HG03066 (cell line): ENCODE data around the gene DGKD.
A peak's percentile ranks its signal among the peaks of the same experiment; 100 is the strongest.
"Not testable (repeated sequence)": the region's sequence is repeated elsewhere in the genome, so short reads cannot be mapped to it uniquely, and the experiment has no call there.

Source experiments
- ATAC-seq: cut with Tn5 transposase; IDR thresholded peaks from one replicate; pipeline ENCODE4 v1.9.1; 2021; ENCODE audit warnings: low read depth; ENCODE audit not compliant: unreplicated experiment

The DGKD gene

DNA sequence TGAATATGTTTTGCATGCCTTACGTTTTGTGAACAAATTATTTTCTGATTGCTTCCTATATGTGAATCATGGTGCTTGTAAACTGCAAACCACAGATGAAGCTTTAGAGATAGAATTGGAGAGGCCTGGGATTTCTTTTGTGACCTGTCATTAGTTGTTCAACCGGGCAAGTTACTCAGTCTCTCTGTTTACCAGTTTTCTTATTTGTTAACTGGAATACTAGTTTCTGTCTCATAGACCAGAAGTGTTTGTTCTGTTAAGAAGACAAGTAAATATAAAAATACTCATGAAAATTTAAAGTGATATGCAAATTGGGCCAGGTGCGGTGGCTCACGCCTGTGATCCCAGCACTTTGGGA, 27.3 kb downstream of the DGKD start:
- no peak for ATAC-seq

DNA sequence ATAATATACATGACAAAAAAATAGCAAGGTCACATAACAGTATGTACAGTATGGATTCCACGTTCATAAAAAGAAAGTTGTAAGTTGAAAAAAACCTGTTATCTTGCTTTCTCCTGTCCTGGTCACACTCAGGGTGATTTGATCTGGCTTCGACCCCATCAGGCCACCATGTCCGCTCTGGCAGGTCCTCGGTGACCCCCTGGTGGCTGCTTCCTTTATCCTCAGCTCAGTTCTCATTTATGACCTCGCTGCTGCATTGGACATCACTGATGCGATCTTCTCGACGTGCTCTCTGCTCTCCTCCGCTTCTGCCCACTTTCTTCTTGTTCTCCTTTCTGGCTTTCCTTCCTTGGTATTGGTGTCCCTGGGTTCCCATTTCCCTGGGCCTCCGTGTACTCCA, 29.7 kb downstream of the DGKD start:
- ATAC-seq: no peak

DNA sequence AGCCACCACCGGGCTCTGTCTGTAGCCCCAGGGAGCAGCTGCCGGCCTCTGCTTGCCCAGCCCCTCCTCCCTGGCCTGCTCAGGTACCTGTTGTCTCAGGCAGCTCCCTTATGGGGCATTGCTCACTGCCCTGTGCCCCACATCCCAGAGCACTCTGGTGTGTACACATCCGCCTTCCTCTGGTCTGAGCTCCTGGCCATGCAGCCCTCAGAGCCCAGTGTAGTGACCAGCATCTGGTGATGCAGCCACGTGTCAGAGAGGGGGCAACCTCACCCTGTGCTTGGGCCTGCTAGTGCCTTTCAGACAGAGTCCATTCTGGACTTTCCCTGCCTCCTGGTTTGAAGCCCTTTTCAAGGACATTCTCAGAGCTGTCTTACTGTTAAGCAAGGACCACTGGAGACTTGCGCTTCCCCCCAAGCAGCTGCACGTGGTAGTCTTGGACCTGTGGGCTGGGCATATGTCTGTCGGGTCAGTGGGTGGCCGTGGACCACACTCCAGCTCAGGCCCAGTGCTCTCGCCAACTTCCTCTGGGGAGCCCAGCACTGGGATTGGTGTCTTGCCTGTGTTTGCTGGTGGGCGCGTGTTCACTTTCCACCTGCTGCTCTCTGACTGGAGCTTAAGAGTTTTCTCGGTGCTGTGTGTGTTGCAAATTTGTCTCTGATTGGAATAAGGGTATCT, 30.7 kb downstream of the DGKD start:
- ATAC-seq: peak; percentile 13

- ATAC-seq: peak; percentile 65
Measured at GRCh38 chr2:233385489-233386044, 31.3 kb downstream of the DGKD start.

DNA sequence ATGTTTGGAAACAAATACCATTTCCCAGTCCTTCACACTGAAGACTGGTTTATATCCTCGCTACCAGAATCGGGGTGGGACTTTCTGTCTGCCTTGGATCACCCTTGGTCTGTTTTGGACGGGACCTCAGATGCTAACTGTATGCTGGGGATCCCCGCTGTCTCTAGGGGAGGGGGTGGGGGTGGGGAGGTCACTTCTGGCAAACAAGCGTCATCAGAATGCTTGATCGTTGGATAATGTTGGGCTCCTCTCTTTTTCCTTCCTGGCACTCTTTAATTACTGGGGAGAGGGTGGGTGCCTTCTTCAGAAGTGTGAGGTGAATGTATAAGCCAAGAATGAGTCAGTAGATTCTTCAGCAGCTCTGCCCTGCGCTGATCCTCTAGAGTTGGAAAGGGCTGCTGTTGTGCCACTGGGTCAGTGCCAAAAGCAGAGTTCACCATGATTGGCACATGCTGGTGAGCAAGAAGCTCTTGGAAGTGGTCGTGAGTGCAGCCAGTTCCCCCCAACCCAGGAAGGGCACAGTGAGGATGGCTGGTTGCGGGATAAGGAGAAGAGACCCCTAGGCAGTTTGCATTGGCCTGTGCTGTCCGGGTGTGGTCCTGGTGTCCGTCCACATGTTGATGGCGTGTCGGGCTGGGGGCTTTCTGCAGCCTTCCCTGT, 32.2 kb downstream of the DGKD start:
- ATAC-seq: no peak

- no peak for ATAC-seq
Measured at GRCh38 chr2:233387225-233387624, 32.9 kb downstream of the DGKD start.

GRCh38 chr2:233387667-233388528, 33.6 kb downstream of the DGKD start:
- no peak for ATAC-seq

- ATAC-seq: no peak
Measured at GRCh38 chr2:233389601-233390125, 35.4 kb downstream of the DGKD start.

DNA sequence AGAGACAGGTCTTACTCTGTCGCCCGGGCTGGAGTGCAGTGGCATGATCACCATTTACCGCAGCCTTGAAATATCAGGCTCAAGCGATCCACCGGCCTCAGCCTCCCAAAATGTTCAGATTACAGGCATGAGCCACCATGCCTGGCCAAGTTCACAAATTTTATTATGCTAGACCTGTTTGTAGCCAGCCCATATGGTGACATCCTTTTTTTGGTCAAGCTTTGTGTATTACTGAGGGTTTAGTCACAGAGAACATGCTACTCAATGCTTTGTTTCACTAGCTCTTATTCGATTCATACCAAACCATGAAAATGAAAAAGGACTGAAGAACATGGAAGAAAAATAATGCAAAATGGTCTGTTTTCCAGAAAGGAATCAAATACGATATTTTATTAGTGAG, 41.4 kb downstream of the DGKD start:
- ATAC-seq: no peak

DNA sequence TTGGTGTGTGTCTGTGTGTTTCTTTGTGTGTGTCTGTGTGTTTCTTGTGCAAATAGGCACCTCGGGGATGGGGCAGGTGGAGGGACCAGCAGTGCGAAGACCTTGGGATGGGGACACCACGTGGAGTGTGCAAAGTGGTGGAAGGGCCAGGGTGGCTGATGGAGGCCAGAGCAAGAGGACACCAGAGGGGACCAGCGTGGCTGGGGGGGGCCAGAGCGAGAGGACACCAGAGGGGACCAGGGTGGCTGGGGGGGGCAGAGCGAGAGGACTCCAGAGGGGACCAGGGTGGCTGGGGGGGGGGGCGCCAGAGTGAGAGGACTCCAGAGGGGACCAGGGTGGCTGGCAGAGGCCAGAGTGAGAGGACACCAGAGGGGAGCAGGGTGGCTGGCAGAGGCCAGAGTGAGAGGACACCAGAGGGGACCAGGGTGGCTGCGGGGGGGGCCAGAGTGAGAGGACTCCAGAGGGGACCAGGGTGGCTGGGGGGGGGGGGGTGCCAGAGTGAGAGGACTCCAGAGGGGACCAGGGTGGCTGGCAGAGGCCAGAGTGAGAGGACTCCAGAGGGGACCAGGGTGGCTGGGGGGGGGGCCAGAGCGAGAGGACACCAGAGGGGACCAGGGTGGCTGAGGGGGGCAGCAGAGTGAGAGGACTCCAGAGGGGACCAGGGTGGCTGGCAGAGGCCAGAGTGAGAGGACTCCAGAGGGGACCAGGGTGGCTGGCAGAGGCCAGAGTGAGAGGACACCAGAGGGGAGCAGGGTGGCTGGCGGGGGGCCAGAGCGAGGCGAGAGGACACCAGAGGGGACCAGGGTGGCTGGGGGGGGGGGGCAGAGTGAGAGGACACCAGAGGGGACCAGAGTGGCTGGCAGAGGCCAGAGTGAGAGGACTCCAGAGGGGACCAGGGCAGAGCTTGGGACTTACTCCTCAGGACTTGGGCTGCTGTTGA, 42.7 kb downstream of the DGKD start:
- ATAC-seq: not testable (repeated sequence)

GRCh38 chr2:233399306-233400225, 45.3 kb downstream of the DGKD start:
- no peak for ATAC-seq

- no peak for ATAC-seq
Measured at GRCh38 chr2:233400341-233400740, 46.0 kb downstream of the DGKD start.

DNA sequence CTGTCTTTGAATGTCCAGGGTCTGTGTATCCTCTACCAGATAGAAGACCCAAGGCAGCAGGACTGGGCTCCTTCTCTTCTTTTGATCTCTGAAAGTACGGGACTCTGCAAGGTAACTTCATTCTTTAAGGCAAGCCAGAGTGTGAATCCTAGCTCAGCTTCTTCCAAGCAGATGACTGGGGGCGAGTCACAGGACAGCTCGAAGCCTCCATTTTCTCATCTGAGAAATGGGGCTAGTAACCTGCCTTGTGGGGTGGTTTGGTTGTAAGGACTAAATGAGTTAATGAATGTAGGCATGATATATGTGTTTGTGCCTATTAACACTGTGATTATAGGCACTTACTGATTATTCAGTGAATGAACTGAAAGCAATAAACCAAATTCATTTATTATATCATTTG, 46.7 kb downstream of the DGKD start:
- no peak for ATAC-seq

GRCh38 chr2:233402346-233402745, 48.1 kb downstream of the DGKD start:
- ATAC-seq: no peak

- ATAC-seq: no peak
Measured at GRCh38 chr2:233402789-233403188, 48.5 kb downstream of the DGKD start.

- no peak for ATAC-seq
Measured at GRCh38 chr2:233404222-233404621, 49.9 kb downstream of the DGKD start.

DNA sequence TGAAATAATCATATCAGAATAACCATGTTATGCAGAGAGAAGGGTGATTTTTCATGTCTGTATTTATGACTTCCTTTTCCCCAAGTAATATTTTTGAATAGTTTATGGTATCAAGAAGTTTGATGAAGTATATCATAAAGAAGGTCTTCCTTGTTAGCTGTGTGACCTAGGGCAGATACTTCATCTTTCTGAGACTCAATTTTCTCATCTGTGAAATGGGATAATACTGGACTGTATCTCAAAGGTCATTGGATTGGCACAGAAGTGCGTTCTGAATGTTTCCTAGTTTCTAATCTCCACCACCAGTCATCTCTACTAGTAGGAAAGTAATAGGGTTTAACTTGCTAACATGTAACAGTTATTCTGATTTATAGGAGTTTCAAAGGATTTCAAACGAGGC, 52.6 kb downstream of the DGKD start:
- no peak for ATAC-seq

DNA sequence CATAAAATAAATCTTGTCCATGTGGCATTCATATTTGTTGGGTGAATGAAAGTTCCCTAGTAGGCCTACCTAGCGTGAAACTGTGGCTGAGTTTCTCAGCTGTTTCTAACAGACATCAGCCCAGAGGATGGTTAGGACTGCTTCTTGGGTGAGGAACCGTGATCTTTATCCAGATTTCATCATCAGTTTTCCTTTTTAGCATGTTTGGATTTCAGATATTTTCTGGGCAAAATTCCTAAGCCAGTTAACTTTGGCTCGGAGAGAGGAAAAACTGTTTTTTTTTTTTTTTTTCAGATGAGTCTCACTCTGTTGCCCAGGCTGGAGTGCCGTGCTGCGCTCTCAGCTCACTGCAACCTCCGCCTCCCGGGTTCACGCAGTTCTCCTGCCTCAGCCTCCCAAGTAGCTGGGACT, 53.5 kb downstream of the DGKD start:
- ATAC-seq: no peak
